Fibroblast of lung (primary cell): ENCODE measurements around the gene CNOT1.

Source experiments
- CTCF ChIP-seq, 2 donors: IDR thresholded peaks in 1 of 2; conservative IDR thresholded peaks in 1 of 2; 1 replicate in 1 of 2; 2 replicates in 1 of 2; pipeline ENCODE4 v1.5.1; 2011 to 2012; ENCODE audit warnings: low read length in 2 of 2, control low read depth in 1 of 2, inconsistent platforms in 1 of 2, low read depth in 1 of 2, mild to moderate bottlenecking in 1 of 2
- EZH2 ChIP-seq: IDR thresholded peaks from 2 replicates; pipeline ENCODE4 v1.5.1; 2012; ENCODE audit warnings: low read length, control low read depth, mild to moderate bottlenecking; ENCODE audit errors: missing control alignments

DNA sequence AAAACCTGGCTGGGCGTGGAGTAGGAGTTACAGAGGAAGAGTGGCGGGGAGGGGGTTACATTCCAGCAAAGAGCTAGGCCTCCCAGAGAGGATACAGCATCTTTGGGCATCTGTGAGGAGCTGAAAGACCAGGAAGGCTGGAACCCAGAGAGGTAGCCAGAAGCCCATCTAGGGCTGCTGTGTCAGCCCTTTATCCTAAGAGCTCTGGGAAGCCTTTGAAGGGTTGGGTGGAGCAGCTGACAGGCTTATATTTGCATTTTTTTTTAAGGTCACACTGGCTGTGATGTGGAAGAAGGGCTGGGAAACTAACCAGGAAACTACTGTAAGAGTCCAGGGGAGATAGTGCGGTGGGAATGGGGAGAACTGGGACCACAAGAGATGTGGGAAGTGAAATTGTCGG lies 6.8 kb upstream of the CNOT1 start:
- TF ChIP-seq CTCF (conservative IDR thresholded peaks at IDR 0.05 in 1 of 2, IDR thresholded peaks at IDR 0.05 in 1 of 2; ENCODE audit: low read depth in 1 of 2, low read length in 2 of 2) (no peak), EZH2 (no peak)
